ENCODE measurements around the gene KLKB1.

GRCh38 chr4:186204103-186204559 lies 23.2 kb upstream of the KLKB1 start:
- no peak for TF ChIP-seq EZH2 (IDR thresholded peaks at IDR 0.05; ENCODE audit: low read length, missing control alignments)
- TF ChIP-seq, protein P1, sequence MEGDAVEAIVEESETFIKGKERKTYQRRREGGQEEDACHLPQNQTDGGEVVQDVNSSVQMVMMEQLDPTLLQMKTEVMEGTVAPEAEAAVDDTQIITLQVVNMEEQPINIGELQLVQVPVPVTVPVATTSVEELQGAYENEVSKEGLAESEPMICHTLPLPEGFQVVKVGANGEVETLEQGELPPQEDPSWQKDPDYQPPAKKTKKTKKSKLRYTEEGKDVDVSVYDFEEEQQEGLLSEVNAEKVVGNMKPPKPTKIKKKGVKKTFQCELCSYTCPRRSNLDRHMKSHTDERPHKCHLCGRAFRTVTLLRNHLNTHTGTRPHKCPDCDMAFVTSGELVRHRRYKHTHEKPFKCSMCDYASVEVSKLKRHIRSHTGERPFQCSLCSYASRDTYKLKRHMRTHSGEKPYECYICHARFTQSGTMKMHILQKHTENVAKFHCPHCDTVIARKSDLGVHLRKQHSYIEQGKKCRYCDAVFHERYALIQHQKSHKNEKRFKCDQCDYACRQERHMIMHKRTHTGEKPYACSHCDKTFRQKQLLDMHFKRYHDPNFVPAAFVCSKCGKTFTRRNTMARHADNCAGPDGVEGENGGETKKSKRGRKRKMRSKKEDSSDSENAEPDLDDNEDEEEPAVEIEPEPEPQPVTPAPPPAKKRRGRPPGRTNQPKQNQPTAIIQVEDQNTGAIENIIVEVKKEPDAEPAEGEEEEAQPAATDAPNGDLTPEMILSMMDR (conservative IDR thresholded peaks at IDR 0.05 in 1 of 2, IDR thresholded peaks at IDR 0.05 in 1 of 2; ENCODE audit: low read depth in 1 of 2, low read length in 2 of 2) = no peak

All from fibroblast of lung (primary cell).